ENCODE data around the gene BMP6. TPM values are rescaled to one million over a fixed set of nuclear protein-coding genes. Genes with fewer than 3 reads are reported as not detected.

Gene BMP6
- polyA plus RNA-seq, 1 experiment = 0.06 TPM

DNA sequence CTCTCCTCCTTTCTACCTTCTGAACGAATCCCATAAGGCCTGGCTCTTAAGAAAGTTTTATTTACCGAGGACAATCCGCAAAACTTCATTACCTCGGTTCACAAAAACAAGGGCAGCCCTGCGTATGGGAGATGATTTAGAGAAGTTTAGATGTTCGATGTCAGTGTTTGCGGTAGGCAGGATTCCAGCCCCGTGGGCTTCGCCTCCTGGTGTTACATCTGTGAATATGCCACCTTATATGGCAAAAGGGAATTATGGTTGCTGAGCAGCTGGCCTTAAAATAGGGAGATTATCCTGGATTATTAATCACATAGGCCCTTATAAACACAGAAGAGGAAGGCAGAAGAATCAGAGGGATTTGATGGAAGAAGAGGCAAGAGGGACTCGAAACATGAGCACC lies 21.1 kb downstream of the BMP6 start:
- H3K4me3 ChIP-seq (ENCODE audit: low read depth, low read length) = no peak overlapping the region
- POLR2A ChIA-PET = no interaction called here
- CTCF ChIA-PET = interaction anchor here (1.0 kb wide), 1 partner anchor 143 kb away, joined by 3 read pairs; no protein-coding TSS in a partner anchor
- peaks cover 5% of the 10 kb centered on the region for H3K27me3 ChIP-seq (ENCODE audit: control insufficient read depth, insufficient read depth, low read length)
- DNase-seq (ENCODE audit: low read depth) = no peak
- H3K36me3 ChIP-seq (ENCODE audit: control insufficient read depth, insufficient read depth, low read length) = no peaks in the 10 kb centered on the region
- TF ChIP-seq, protein P1, sequence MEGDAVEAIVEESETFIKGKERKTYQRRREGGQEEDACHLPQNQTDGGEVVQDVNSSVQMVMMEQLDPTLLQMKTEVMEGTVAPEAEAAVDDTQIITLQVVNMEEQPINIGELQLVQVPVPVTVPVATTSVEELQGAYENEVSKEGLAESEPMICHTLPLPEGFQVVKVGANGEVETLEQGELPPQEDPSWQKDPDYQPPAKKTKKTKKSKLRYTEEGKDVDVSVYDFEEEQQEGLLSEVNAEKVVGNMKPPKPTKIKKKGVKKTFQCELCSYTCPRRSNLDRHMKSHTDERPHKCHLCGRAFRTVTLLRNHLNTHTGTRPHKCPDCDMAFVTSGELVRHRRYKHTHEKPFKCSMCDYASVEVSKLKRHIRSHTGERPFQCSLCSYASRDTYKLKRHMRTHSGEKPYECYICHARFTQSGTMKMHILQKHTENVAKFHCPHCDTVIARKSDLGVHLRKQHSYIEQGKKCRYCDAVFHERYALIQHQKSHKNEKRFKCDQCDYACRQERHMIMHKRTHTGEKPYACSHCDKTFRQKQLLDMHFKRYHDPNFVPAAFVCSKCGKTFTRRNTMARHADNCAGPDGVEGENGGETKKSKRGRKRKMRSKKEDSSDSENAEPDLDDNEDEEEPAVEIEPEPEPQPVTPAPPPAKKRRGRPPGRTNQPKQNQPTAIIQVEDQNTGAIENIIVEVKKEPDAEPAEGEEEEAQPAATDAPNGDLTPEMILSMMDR (IDR thresholded peaks at IDR 0.05; ENCODE audit: insufficient read depth, low read depth, low read length) = no peak

DNA sequence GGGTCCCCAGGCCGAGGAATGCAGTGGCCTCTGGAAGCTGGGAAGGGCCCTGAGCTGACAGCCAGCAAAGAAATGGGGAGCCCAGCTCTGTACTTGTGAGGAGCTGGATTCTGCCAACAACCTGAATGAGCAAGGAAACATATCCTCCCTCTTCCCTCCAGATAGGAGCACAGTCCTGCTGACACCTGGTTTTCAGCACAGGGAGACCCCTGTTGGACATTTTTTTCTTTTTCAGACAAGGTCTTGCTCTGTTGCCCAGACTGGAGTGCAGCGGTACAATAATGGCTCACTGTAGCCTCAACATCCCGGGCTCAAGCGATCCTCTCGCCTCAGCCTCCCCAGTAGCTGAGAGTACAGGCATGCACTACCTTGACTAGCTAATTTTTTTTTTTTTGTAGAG lies 21.5 kb downstream of the BMP6 start:
- Histone ChIP-seq H3K4me3 (ENCODE audit: low read depth, low read length) (no peak overlapping the region), H3K27me3 (ENCODE audit: control insufficient read depth, insufficient read depth, low read length) (peaks cover 4% of the 10 kb centered on the region), H3K36me3 (ENCODE audit: control insufficient read depth, insufficient read depth, low read length) (no peaks in the 10 kb centered on the region)
- ChIA-PET CTCF (interaction anchor here (1.0 kb wide), 1 partner anchor 143 kb away, joined by 3 read pairs; no protein-coding TSS in a partner anchor), POLR2A (no interaction called here)
- DNase-seq (ENCODE audit: low read depth) = no peak
- TF ChIP-seq, protein P1 (IDR thresholded peaks at IDR 0.05; ENCODE audit: insufficient read depth, low read depth, low read length) = no peak

DNA sequence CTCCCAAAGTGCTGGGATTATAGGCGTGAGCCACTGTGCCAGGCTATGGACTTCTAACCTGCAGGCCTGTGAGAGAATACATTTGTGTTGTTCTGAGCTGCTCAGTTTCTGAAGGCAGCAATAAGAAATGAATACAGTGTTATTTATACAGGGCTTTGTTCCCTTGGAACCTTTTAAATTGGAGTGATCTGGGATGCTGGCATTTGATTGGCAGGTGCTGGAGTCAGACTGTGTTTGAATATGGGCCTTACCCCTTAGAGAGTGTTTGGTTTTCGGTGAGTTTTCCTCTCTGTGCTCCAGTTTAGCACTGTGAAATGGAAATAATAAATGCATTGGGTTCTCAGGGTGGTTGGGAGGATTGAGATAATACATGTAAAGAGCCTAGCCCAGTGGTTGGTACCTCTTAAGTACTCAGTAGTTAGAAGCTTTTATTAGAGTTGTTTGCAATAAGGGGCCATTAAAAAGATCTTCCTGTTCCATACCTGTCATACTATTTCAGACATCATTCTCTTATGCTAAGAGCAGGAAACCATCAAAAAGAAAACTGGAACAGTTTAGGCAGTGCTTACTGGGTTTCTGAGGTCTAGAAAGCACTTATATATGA lies 22.1 kb downstream of the BMP6 start:
- ChIA-PET POLR2A (no interaction called here), CTCF (no interaction called here)
- DNase-seq (ENCODE audit: low read depth) = no peak
- H3K36me3 ChIP-seq (ENCODE audit: control insufficient read depth, insufficient read depth, low read length) = no peaks in the 10 kb centered on the region
- peaks cover 5% of the 10 kb centered on the region; the same call in 1 of the 2 replicates for H3K27me3 ChIP-seq (ENCODE audit: control insufficient read depth, insufficient read depth, low read length)
- TF ChIP-seq, protein P1 (IDR thresholded peaks at IDR 0.05; ENCODE audit: insufficient read depth, low read depth, low read length) = no peak
- no peak overlapping the region for H3K4me3 ChIP-seq (ENCODE audit: low read depth, low read length)

DNA sequence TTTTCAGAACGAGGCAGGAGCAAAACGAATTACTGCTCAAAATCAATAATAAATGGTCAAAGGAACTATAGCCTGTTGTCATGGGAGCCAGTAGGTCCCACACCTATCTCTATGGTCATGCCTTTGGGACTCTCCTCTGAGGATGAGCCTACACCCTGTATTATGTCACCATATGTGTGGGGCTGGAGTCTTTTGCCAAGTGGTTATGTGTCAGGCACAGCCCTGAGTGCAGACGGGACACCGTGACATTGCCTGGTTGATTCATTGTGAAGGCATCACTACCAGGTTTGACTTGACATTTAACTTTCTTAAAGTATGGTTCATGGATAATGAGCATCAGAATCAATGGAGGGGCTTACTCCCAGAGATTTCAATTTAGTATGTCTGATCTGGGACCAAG lies 23.6 kb downstream of the BMP6 start:
- ChIA-PET CTCF (no interaction called here), POLR2A (no interaction called here)
- peaks cover 6% of the 10 kb centered on the region; the same call in 1 of the 2 replicates for H3K27me3 ChIP-seq (ENCODE audit: control insufficient read depth, insufficient read depth, low read length)
- TF ChIP-seq, protein P1 (IDR thresholded peaks at IDR 0.05; ENCODE audit: insufficient read depth, low read depth, low read length) = no peak
- H3K4me3 ChIP-seq (ENCODE audit: low read depth, low read length) = no peak overlapping the region
- DNase-seq (ENCODE audit: low read depth) = no peak
- no peaks in the 10 kb centered on the region for H3K36me3 ChIP-seq (ENCODE audit: control insufficient read depth, insufficient read depth, low read length)

DNA sequence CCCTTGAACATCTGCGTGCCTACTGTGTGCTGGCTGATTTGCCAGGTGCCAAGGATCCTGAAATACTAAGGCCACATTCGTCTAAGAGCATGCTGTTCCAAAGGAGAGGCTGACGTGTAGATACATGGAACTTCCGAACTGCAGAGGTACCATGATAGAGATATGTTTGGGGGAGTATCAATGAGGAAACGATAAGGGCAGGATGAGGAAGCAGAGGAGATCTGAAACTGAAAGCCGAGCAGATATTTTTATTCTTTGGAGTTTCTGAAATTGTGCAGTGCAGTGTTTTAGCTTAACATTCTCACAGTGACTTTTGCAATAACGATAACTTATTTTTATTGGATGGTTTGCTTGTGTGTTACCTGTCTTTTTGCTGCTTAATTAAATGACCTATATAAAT lies 24.3 kb downstream of the BMP6 start:
- H3K4me3 ChIP-seq (ENCODE audit: low read depth, low read length) = no peak overlapping the region
- TF ChIP-seq, protein P1 (IDR thresholded peaks at IDR 0.05; ENCODE audit: insufficient read depth, low read depth, low read length) = no peak
- no peak for DNase-seq (ENCODE audit: low read depth)
- CTCF ChIA-PET = interaction anchor here (1.1 to 1.2 kb wide), 2 partner anchors 11 to 27 kb away, joined by 3 read pairs; no protein-coding TSS in a partner anchor
- H3K27me3 ChIP-seq (ENCODE audit: control insufficient read depth, insufficient read depth, low read length) = peaks cover 6% of the 10 kb centered on the region; the same call in 1 of the 2 replicates
- POLR2A ChIA-PET = no interaction called here
- H3K36me3 ChIP-seq (ENCODE audit: control insufficient read depth, insufficient read depth, low read length) = no peaks in the 10 kb centered on the region
